GM15510 (cell line): Measurements from ENCODE around the gene TTLL8.

Experiments
- POLR2A ChIP-seq: IDR thresholded peaks from 3 replicates; pipeline ENCODE4 v1.6.1; 2011; ENCODE audit warnings: borderline replicate concordance; ENCODE audit not compliant: insufficient read length; ENCODE audit errors: extremely low read depth

The TTLL8 gene

DNA sequence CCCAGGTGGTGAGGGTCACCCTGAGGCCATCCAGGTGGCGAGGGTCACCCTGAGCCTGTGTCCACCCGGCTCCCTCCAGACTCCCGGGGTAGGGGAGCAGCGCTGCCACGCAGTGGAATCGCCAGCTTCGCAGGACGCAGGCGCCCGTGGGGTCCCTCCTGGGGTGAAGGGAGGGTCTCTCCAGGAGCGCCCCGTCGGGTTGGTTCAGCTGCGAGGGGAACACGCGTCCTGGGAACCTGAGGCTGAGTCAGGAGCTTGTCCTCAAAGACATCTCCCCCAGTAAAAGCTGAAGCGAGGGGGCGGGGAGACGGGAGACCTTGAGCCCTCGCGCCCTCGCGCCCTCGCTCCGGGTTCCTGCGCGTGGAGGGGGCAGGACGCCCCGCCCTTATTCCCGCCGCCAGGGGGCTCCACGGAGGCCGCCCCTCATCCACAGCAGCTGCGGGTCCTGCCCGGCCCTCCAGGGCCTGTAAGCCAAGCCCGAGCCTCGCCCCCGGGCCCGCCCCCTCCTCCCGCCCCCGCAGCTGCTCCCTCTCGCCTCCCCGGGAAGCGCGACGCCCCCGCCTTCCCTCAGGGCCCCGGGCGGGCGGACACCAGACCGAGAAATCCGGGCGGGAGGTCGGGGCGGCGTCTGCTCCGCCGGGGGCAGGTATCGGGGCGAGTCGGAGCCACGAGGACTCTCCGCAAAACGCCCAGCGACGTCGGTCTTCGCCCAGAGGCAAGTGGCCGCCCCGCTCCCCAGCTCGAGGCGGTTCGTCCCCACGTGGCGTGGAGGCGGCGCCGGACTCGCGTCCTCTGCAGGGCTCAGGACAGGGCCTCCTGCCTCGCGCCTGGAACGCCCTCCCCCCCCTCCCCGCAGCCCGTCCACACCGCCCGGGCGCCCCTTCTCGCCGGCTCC is 74.7 kb downstream of the TTLL8 start:
- TF ChIP-seq POLR2A, result no peak

DNA sequence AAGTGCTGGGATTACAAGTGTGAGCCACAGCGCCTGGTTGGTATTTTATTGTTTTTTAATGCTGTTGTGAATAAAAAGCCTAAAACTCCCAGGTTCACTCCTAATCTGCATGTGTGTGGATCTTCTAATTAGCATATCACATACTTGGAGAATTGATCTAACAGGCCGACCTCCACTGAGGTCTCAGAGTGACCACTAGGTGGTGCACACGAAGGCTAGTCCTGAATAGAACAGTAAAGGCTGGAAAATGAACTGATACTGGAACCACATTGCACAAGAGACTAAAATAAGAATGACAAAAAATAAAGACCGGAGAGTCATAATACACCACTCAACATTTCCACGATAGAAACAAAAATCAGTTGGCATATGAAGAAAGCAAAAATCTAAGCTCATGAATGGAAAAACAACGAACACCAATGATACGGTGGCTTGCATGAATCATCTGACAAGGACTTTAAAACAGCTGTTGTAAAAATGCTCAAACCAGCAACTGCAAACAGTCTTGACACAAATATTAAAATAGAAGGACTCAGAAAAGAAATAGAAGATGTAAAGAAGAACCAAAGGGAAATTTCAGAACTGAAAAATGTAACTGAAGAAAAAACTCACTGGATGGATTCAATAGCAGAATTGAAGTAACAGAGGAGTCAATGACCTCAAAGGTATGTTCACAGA is 78.4 kb downstream of the TTLL8 start:
- no peak for TF ChIP-seq POLR2A

DNA sequence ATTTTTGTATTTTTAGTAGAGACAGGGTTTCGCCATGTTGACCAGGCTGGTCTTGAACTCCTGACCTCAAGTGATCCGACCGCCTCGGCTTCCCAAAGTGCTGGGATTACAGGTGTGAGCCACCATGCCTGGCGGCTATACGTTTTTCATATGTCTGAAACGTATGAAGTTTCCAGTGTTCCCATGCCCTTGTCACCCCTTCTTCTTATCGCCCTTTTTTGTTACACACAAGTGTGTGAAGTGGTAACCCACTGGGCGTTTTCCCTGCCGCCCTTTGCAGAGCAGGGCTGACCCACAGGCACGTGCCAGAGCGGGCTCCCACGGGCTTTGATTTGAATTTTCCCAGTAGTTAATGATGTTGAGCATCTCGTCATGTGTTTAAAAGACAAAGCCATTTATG is 80.5 kb downstream of the TTLL8 start:
- TF ChIP-seq POLR2A, result no peak

DNA sequence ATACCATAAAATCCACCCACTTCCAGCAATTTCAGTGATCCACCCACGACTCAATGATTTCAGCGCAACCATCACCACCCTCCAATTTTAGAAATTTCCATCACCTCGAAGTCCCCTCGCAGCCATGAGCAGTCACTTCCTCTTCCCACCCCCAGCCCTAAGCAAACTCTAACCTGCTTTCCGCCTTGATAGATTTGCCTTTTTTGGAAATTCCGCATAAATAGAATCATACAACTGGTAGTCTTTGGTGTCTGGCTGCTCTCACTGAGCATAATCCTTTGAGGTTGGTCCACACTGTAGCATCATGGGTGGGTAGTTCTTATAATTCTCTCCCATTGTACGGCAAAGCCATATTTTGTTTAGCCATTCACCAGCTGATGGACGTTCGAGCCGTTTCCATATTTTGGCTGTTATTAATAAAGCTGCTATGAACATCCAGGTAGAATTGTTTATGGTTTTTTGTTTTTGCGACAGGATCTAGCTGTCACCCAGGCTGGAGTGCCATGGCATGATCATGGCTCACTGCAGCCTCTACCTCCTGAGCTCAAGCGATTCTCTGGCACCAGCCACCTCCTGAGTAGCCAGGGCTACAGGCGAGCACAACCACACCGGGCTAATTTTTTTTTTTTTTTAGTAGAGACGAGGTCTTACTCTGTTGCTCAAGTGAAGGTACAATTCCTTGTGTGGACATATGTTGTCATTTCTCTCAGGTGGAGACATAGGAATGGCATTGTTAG is 81.5 kb downstream of the TTLL8 start:
- TF ChIP-seq POLR2A, result no peak

DNA sequence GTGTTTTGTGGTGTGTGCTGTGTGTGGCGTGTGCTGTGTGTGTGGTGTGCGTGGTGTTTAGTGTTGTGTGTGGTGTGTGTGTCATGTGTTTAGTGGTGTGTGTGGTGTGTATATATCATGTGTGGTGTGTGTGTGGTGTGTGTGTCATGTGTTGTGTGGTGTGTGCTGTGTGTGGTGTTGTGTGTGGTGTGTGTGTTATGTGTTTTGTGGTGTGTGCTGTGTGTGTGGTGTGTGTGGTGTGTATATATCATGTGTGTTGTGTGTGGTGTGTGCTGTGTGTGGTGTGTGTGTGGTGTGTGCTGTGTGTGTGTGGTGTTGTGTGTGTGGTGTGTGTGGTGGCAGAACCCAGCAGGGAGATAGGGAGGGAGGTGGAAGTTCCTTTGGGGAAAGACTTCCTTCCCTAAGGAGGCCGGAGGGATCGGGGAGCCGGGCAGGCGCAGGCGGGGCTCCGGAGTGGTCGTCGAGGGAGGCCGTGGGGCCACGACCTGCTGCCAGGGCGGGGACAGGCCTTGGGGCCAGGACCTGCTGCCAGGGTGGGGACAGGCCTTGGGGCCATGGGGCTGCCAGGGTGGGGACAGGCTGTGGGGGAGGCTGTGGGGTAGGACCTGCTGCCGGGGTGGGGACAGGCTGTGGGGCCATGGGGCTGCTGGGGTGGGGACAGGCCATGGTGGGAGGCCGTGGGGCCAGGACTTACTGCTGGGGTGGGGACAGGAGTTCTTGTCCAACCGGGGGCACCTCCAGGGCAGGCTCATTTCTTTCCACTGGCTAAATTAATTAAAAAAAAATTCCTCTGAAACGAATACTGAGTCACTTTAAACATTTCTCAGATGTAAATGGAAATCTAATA is 82.3 kb downstream of the TTLL8 start:
- TF ChIP-seq POLR2A, result no peak

DNA sequence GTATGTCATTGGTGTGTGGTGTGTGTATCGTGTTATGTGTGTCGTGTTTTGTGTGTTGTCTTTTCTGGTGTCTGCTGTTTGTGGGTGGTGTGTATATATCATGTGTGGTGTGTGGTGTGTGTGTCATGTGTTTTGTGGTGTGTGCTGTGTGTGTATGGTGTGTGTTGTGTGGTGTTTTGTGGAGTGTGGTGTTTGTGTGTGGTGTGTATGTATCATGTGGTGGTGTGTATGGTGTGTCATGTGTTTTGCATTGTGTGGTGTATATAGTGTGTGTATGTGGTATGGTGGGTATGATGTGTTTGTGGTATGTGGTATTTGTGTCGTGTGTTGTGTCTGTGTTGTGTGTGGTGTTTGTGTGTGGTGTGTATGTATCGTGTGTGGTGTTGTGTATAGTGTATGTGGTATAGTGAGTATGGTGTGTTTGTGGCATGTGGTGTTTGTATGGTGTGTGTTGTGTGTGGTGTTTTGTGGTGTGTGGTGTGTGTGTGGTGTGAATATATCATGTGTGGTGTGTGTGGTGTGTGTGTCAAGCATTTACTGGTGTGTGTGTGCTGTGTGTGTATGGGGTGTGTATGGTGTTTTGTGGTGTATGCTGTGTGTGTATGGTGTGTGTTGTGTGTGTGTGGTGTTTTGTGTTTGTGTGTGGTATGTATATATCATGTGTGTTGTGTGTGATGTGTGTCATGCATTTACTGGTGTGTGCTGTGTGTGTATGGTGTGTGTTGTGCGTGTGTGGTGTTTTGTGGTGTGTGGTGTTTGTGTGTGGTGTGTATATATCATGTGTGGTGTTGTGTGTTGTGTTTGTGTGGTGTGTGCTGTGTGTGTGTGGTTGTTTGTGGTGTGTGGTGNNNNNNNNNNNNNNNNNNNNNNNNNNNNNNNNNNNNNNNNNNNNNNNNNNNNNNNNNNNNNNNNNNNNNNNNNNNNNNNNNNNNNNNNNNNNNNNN is 84.8 kb downstream of the TTLL8 start:
- no peak for TF ChIP-seq POLR2A

DNA sequence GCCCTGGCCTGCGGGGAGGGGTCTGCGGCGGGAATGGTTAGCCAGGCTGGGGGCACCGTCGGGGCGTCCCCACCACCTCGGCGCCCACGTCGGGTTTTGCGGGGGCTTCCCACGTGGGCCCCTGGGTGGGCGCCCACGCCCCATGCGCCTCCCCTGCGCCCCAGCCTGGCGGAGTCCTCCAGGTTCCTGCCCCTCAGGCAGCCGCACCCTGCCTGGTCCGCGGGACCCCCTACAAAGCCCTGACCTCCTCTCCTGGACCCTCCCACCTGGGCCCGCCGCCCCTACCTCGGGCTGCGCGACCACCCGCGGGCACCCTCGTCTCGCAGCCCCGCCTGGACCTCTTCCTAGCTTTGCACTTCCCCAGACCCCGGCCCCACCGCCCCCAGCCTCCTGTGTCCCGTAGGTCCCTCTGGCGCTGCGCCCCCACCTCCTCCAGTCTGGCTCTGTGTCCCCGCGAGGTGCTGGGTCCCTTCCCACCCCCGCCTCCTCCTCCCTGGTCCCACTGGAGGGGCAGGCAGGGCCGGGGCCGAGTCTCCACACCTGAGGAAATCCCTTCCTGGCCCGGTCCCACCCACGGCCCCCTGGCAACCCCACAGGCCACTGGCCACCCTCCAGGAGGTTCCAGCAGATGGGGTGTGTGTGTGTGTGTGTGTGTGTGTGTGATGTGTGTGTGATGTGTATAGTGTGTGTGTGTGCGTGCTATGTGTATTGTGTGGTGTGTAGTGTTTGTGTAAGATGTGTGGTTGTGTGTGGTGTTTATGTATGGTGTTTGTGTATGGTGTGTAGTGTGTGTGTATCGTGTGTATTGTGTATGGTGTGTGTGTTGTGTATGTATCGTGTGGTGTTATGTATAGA is 85.7 kb downstream of the TTLL8 start:
- TF ChIP-seq POLR2A, result peak; percentile 1

DNA sequence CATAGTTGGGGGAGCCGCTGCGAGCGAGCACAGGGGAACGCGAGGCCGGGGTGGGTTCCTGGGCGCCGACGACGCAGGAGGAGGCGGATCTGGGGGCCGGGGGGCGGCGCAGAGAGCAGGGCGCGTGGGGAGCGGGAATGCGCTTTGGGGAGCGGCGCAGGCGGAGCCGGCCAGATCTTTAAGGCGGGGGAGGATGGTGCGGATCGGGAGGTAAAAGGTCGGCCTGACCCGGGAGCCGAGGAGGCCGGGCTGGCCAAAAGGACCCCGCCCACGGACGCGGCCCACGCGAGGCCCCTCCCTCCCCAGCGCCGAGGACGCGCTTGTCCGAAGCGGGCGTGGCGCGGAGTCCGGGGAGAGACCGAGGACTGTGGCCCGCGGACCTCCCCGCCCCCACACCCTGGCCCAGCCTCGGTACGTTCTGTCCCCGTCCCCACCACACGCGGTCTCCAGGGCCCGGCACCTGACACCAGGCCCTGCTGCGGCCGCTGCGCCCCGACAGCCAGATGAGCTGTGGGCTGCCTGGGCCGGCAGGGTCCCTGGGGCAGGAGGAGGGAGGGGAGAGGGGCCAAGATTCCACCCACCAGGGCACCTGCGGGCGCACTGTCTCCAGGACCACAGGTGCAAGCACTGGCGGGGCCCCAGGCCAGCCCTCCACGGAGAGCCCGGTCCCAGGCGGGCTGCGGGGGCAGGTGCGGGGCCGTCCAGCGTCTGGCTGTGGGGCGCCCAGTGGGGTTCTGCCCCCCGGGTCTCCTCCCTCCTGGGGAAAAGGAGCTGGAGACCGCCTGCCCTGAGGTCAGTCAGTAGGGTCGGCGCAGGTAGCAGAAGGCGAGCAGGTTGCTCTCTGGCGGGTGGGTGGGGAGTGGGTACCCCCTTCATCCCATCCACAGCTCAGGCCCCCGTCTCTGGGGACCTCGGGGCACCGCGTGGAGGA is 86.6 kb downstream of the TTLL8 start:
- peak; percentile 50 for TF ChIP-seq POLR2A

DNA sequence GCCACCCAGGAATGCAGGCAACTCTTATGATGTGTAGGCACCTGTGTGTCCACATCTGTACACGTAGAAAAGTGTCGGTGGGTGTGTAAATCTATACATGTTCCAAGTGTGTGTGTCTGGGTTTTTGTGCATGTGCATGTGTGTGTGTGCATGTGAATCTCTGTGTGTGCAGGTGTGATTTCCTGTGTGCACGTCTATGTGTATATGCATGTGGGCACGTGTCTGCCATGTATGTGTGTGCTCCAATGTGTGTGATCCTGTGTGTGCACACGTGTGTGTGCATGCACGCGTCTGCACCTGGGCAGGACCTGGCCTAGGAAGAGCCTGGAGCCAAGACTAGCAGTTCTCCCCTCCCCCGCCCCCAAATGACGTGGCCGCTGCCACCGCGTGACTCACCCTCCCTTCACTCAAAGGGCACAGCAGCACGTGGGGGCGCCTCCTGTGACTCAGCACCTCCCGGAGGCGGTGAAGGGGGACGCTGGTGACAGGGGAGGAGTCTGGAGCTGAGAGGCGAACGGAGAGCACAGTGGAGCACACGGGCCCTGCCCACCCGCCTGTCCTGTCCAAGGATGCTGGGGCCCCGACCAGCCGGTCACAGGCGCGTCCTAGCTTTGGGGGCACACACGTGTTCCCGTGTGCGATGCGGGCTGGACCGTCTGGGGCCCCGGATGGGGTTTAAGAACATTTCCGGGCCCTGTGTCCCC is 87.4 kb downstream of the TTLL8 start:
- peak; percentile 81 for TF ChIP-seq POLR2A

DNA sequence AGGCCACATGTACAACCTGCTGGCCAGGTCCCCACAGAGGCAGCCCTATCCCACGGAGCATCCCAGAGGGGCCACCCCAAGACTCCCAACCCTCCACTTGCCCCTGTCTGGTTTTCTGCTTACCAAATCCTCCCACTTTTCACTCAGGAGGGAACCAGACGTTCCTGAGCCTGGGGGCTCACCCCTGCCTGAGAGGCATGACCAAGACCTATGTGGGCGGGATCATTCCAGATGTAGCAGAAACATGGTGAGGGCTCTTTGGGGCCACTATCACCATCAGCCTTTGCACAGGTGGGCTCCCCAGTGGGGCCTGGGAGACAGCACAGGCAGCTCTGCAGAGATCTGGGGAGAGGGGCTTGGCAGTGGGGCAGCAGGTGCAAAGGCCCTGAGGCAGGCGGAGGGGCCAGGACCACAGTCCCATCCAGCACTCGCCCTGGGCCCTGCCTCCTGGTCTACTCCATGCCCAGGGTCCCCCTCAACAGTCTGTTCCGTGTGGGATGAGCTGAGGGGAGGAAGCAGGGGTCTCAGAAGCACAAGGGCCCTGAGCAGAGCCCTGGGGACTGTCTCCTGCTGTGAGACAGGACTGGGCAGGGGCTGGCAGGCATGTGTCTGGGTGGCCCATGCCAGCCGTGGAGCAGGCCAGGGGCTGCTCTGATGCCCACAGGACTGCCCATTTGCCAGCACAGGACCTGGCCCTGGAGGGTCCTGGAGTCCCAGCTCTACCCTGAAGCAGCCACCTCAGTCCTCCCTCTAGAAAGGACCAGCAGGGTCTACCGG is 88.2 kb downstream of the TTLL8 start:
- no peak for TF ChIP-seq POLR2A
